GM18502 (cell line): ENCODE data around the gene PHF14.
A peak's percentile ranks its signal among the peaks of the same experiment; 100 is the strongest.

ENCODE experiments used
- ATAC-seq: cut with Tn5 transposase; IDR thresholded peaks from one replicate; pipeline ENCODE4 v1.9.1; 2021; ENCODE audit warnings: mild to moderate bottlenecking; ENCODE audit not compliant: unreplicated experiment, poor library complexity

Gene PHF14

GRCh38 chr7:11166051-11166450 lies 192.4 kb downstream of the PHF14 start:
- ATAC-seq = no peak

- no peak for ATAC-seq
These were observed 195.0 kb downstream of the PHF14 start for GRCh38 chr7:11168650-11169170.

GRCh38 chr7:11170175-11170574 lies 196.5 kb downstream of the PHF14 start:
- ATAC-seq = no peak

GRCh38 chr7:11170863-11171568 lies 197.3 kb downstream of the PHF14 start:
- ATAC-seq = peak; percentile 44

GRCh38 chr7:11171569-11172192 lies 198.0 kb downstream of the PHF14 start:
- ATAC-seq = no peak

- no peak for ATAC-seq
These were observed 199.2 kb downstream of the PHF14 start for GRCh38 chr7:11172835-11173234.

GRCh38 chr7:11175371-11175770 lies 201.7 kb downstream of the PHF14 start:
- no peak for ATAC-seq

GRCh38 chr7:11175887-11176286 lies 202.2 kb downstream of the PHF14 start:
- no peak for ATAC-seq

GRCh38 chr7:11176985-11177555 lies 203.4 kb downstream of the PHF14 start:
- ATAC-seq = no peak

- no peak for ATAC-seq
These were observed 204.1 kb downstream of the PHF14 start for GRCh38 chr7:11177793-11178192.

GRCh38 chr7:11181590-11181989 lies 207.9 kb downstream of the PHF14 start:
- ATAC-seq = no peak

- ATAC-seq = no peak
These were observed 209.1 kb downstream of the PHF14 start for GRCh38 chr7:11182736-11183135.

GRCh38 chr7:11185179-11185815 lies 211.6 kb downstream of the PHF14 start:
- no peak for ATAC-seq

- ATAC-seq = no peak
These were observed 215.0 kb downstream of the PHF14 start for GRCh38 chr7:11188529-11189310.

- ATAC-seq = no peak
These were observed 217.4 kb downstream of the PHF14 start for GRCh38 chr7:11191081-11191480.

GRCh38 chr7:11191574-11192220 lies 218.0 kb downstream of the PHF14 start:
- ATAC-seq = no peak

- ATAC-seq = no peak
These were observed 218.8 kb downstream of the PHF14 start for GRCh38 chr7:11192506-11192905.

GRCh38 chr7:11193131-11193867 lies 219.6 kb downstream of the PHF14 start:
- ATAC-seq = no peak

- no peak for ATAC-seq
These were observed 220.2 kb downstream of the PHF14 start for GRCh38 chr7:11193888-11194287.
